H1 (cell line): Measurements from ENCODE around the gene CEACAM20. TPM values are rescaled to one million over a fixed set of nuclear protein-coding genes. Genes with fewer than 3 reads are reported as not detected.

Source experiments
- RBBP5 ChIP-seq: IDR thresholded peaks from 2 replicates; pipeline ENCODE4 v1.7.1; 2012; ENCODE audit warnings: low read depth, mild to moderate bottlenecking, inconsistent platforms, low read length, moderate library complexity, borderline replicate concordance
- polyA plus RNA-seq, 7 experiments: library from polyadenylated mRNA; depleted of rRNA in 3 of 7; stranded (reverse) in 5 of 7; unstranded in 2 of 7; fragments of >200 nt in 5 of 7; fragments of 200-250 nt in 2 of 7; gene quantifications; 1 replicate in 5 of 7; 2 replicates in 1 of 7; 4 replicates in 1 of 7; pipeline versions ENCODE4 v1.2.1 to v1.2.3, GENCODE V29; 2011 to 2013; ENCODE audit warnings: missing spikeins in 2 of 7, mixed read lengths in 2 of 7
- total RNA-seq: library from RNA; stranded (reverse); fragmentation: NEBNext Ultra II Directional; extraction: Animal tissue kit (Norgen Biotek cat#: 25700); gene quantifications from 2 replicates; pipeline ENCODE4 v1.2.1, GENCODE V29; 2021

CEACAM20 gene
- total and polyA plus RNA-seq, 2 of the 8 experiments (the other 6 are each of a cell fraction or from before 2014, with no cell fraction given), result not detected

GRCh38 chr19:44498988-44499387, 30.5 kb downstream of the CEACAM20 start (continued):
- TF ChIP-seq RBBP5, result no peak
